Gastrocnemius medialis (tissue), 4 donors: ENCODE measurements around the gene TMC2.

Source experiments
- POLR2A ChIP-seq, 2 donors: fragments of 450-650 bp; IDR thresholded peaks; one replicate each; pipeline ENCODE4 v1.6.1; 2017; ENCODE audit warnings: antibody characterized with exemption in 2 of 2, mild to moderate bottlenecking in 2 of 2, moderate library complexity in 2 of 2
- TF ChIP-seq, protein P1 (sequence below), 5 experiments: fragments of 450-650 bp in 3 of 5; fragments of 200-600 bp in 2 of 5; sonication (generic) in 2 of 5; IDR thresholded peaks in 4 of 5; conservative IDR thresholded peaks in 1 of 5; 1 replicate in 4 of 5; 2 replicates in 1 of 5; pipeline ENCODE4 v1.5.1; 2016 to 2019; ENCODE audit warnings: antibody characterized with exemption in 5 of 5, mild to moderate bottlenecking in 3 of 5, moderate library complexity in 3 of 5

DNA sequence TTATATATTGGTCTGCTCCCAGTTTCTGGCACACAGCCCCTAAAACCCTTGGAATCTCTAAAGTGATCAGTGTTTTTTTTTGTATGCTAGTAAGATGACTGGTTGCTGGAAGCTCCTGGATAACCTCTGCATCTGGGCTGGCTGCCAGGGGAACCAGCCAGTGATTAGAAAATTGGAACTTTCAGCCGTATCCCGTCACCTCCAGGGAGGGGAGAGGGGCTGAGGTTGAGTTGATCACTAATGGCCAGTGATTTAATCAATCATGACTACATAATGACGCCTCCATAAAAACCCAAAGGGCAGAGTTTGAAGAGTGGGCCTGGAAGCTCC is 68.1 kb downstream of the TMC2 start:
- TF ChIP-seq, protein P1, sequence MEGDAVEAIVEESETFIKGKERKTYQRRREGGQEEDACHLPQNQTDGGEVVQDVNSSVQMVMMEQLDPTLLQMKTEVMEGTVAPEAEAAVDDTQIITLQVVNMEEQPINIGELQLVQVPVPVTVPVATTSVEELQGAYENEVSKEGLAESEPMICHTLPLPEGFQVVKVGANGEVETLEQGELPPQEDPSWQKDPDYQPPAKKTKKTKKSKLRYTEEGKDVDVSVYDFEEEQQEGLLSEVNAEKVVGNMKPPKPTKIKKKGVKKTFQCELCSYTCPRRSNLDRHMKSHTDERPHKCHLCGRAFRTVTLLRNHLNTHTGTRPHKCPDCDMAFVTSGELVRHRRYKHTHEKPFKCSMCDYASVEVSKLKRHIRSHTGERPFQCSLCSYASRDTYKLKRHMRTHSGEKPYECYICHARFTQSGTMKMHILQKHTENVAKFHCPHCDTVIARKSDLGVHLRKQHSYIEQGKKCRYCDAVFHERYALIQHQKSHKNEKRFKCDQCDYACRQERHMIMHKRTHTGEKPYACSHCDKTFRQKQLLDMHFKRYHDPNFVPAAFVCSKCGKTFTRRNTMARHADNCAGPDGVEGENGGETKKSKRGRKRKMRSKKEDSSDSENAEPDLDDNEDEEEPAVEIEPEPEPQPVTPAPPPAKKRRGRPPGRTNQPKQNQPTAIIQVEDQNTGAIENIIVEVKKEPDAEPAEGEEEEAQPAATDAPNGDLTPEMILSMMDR (IDR thresholded peaks at IDR 0.05 in 4 of 5, conservative IDR thresholded peaks at IDR 0.05 in 1 of 5) = no peak
- no peak for TF ChIP-seq POLR2A (IDR thresholded peaks at IDR 0.05)
